Type B pancreatic cell (in vitro differentiated cells): Measurements from ENCODE around the gene PLXNA1. TPM values are rescaled to one million over a fixed set of nuclear protein-coding genes. Genes with fewer than 3 reads are reported as not detected.

Source experiments
- DNase-seq: peaks from one replicate; pipeline ENCODE4 v3.0.0; 2021; ENCODE audit warnings: mixed read lengths; ENCODE audit not compliant: unreplicated experiment; ENCODE audit errors: extremely low spot score
- H3K27ac Mint-ChIP-seq: 2 replicates; pipeline ENCODE4 v1.8.0; 2021; ENCODE audit warnings: mild to moderate bottlenecking, mixed read lengths
- H3K27me3 Mint-ChIP-seq: 2 replicates; pipeline ENCODE4 v1.8.0; 2021; ENCODE audit warnings: mixed read lengths
- H3K36me3 Mint-ChIP-seq: 2 replicates; pipeline ENCODE4 v1.8.0; 2021; ENCODE audit warnings: mixed read lengths
- H3K4me1 Mint-ChIP-seq: one replicate; pipeline ENCODE4 v1.8.0; 2021; ENCODE audit warnings: mixed read lengths; ENCODE audit not compliant: unreplicated experiment
- H3K4me3 Mint-ChIP-seq: 2 replicates; pipeline ENCODE4 v1.8.0; 2021; ENCODE audit warnings: mild to moderate bottlenecking, mixed read lengths
- H3K9me3 Mint-ChIP-seq: 2 replicates; pipeline ENCODE4 v1.8.0; 2021; ENCODE audit warnings: mixed read lengths
- CTCF ChIP-seq: fragments of 200-600 bp; sonication (generic); conservative IDR thresholded peaks from 2 replicates; pipeline ENCODE4 v1.5.0; 2021; ENCODE audit warnings: antibody characterized with exemption, mild to moderate bottlenecking
- total RNA-seq: library from RNA; stranded (reverse); gene quantifications from 2 replicates; pipeline ENCODE4 v1.2.1, GENCODE V29; 2021; ENCODE audit warnings: low replicate concordance

PLXNA1 gene
- total RNA-seq, 1 donor from 2014 or later, result 59.2 TPM

- Mint-ChIP-seq H3K4me3 (no peak overlapping the region), H3K4me1 (peaks cover 3% of the 10 kb centered on the region)
These were observed 41.1 kb upstream of the PLXNA1 start for GRCh38 chr3:126941721-126942270.

GRCh38 chr3:126944089-126944965 is 38.6 kb upstream of the PLXNA1 start:
- Mint-ChIP-seq H3K27me3 (peaks cover 7% of the 10 kb centered on the region), H3K36me3 (no peaks in the 10 kb centered on the region), H3K4me3 (no peak overlapping the region), H3K4me1 (peaks cover 3% of the 10 kb centered on the region), H3K9me3 (no peaks in the 10 kb centered on the region), H3K27ac (no peak overlapping the region)
- no peak for DNase-seq
- TF ChIP-seq CTCF, result no peak

More at GRCh38 chr3:126941721-126942270, 41.1 kb upstream of the PLXNA1 start:
- no peaks in the 10 kb centered on the region for H3K36me3 Mint-ChIP-seq
- H3K27me3 Mint-ChIP-seq, result peaks cover 17% of the 10 kb centered on the region
- H3K9me3 Mint-ChIP-seq, result no peaks in the 10 kb centered on the region
- no peak overlapping the region for H3K27ac Mint-ChIP-seq
- no peak for TF ChIP-seq CTCF
- DNase-seq, result no peak

GRCh38 chr3:126945171-126945721 is 37.7 kb upstream of the PLXNA1 start:
- no peak overlapping the region for H3K4me3 Mint-ChIP-seq
- H3K36me3 Mint-ChIP-seq, result no peaks in the 10 kb centered on the region
- TF ChIP-seq CTCF, result no peak
- DNase-seq, result no peak
- H3K27me3 Mint-ChIP-seq, result peaks cover 7% of the 10 kb centered on the region
- H3K9me3 Mint-ChIP-seq, result no peaks in the 10 kb centered on the region
- peaks cover 3% of the 10 kb centered on the region for H3K4me1 Mint-ChIP-seq
- H3K27ac Mint-ChIP-seq, result no peak overlapping the region

GRCh38 chr3:126945891-126946290 is 37.0 kb upstream of the PLXNA1 start:
- no peak overlapping the region for H3K27ac Mint-ChIP-seq
- no peak for DNase-seq
- H3K4me3 Mint-ChIP-seq, result no peak overlapping the region
- H3K4me1 Mint-ChIP-seq, result peaks cover 3% of the 10 kb centered on the region
- H3K36me3 Mint-ChIP-seq, result no peaks in the 10 kb centered on the region
- TF ChIP-seq CTCF, result no peak
- H3K27me3 Mint-ChIP-seq, result peaks cover 7% of the 10 kb centered on the region
- H3K9me3 Mint-ChIP-seq, result no peaks in the 10 kb centered on the region

- Mint-ChIP-seq H3K27me3 (peaks cover 7% of the 10 kb centered on the region), H3K4me1 (peaks cover 3% of the 10 kb centered on the region), H3K9me3 (no peaks in the 10 kb centered on the region), H3K27ac (no peak overlapping the region), H3K36me3 (no peaks in the 10 kb centered on the region), H3K4me3 (no peak overlapping the region)
- TF ChIP-seq CTCF, result no peak
- DNase-seq, result no peak
These were observed 36.5 kb upstream of the PLXNA1 start for GRCh38 chr3:126946405-126946804.
